Stimulated activated CD8-positive, alpha-beta memory T cell treated with anti-CD3 and anti-CD28 coated beads, Interleukin-12 subunit alpha, Interleukin-12 subunit beta, amount 100 ng/mL, for 1 hour (primary cell): ENCODE measurements around the gene ELP5.
A peak's percentile ranks its signal among the peaks of the same experiment; 100 is the strongest.
"Not testable (repeated sequence)": the region's sequence is repeated elsewhere in the genome, so short reads cannot be mapped to it uniquely, and the experiment has no call there.

ENCODE experiments used
- DNase-seq: peaks from one replicate; pipeline ENCODE4 v3.0.0-alpha.2; 2020; ENCODE audit warnings: low read depth

Gene ELP5

GRCh38 chr17:7236808-7237207, 15.2 kb upstream of the ELP5 start:
- no peak for DNase-seq

DNA sequence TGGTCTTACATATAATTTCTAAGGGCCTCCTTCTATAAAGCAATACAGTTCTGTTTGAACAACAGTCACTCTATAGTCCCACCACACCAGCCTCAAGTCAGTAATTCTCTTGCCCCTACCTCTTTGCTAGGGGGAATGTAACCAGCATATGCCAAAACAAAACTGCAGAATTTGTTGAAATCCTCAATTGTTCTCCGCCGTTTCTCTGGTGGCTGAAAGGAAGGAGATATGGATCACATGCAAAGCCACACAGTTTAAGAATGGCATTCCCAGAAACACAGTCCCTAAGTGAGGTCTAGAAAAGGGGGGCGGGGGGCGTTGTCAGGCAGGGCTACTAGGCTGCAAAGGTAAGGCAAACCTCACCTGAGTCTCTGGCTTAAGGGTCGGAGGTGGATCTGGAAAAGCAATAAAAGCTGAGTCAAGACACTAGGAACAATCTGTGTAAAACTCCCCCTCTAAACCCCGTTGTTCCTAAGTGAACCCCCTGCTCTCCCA, 14.7 kb upstream of the ELP5 start:
- no peak for DNase-seq

- peak; percentile 76 for DNase-seq
Observed at GRCh38 chr17:7237761-7238419, 14.1 kb upstream of the ELP5 start.

DNA sequence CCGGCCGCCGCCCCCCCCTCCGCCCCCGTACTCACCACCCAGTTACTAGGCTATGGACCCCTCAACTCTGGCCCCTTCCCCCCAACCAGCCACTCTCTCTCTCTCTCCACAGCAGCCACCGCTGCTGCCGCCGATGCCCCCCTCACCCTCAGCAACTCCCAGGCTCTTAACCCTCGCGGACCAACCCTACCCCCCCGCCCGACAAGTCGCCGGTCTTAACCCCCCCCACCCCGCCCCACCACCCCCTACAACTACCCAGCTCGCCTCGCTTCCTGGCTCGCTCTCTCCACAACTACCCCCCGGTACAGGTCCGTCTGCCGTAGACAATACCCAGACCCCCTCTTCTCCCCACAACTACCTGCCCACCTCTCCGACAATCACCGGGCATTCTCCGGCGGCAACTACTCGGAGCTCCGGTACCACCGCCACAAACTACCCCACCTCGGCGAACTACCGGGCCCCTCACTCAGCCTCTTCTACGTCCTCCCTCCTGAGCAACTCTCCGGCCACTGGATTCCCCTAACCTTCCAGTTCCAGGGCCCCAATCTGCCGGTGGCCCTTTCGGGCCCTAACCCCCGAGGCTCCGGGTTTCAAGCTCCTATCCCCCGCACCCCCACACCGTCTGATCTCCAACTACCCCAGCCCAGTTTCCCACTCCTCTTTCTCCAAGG, 13.5 kb upstream of the ELP5 start:
- DNase-seq: no peak

DNA sequence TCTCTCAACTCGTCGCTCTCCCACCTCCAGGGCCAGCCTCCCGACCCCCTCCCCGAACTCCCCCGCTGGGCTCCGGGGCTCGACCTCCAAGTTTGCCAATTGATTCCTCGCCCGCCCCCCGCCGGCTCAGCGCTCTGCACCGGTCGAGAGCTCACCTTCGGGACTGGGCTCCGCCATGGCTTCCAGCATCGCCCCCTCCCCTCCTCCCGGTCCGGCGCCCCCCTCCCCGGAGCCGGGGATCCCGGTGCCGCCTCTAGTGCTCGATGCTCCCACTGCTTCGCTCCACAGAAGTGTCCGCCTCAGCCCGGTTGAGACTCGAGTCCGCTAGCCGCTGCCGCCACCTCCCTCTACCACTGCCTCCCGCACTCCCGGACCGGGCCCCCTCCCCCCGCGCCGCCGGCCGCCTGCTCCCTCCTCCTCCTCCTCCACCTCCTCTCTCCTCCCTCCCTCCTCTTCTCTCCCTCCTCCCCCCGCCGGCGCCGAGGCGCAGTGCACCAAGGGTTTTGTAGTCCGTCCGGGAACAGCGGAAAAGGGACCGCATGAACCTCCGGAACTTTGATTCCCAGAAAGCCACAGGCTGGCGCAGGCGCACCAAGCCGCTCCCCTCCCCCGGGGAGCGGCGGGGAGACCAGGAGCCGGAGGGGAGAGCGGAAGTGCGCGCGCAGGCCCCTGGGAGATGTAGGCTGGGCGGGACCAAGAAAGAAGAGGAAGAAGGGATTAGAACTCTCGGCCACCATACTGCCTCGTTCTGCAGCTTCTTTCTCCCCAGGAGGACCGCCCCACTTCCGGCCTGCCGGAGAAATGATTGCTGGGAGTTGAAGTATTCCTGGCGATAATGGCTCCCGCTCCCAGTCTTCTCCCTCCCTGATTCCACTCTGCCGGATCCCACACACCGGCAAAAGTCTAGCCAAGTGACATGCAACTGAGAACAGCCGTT, 12.7 kb upstream of the ELP5 start, which contains the start of gene PHF23:
PHF23 (minus strand) TSS at position 367 of the 937 bp plus-strand sequence; CDS start at position 189, 178 bp downstream.
- DNase-seq: peak; percentile 95

DNA sequence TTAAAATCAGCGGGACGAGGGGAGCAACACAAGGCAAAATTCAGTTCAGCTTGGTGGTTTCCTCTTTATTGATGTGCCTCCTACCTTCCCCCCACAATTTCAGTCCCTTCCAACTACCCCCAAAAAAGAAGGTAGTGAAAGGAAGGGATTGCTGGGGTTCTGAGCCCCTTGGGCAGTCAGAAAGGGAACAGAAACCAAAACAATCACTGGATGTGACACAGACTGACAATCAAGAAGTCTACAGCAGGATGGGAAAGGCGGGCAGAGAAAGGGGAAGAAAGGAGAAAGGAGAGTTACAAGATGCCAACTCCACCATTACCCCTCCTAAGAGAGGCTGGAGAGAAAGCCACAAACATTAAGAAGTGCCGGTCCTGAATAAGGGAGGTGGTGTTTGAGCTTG, 11.6 kb upstream of the ELP5 start:
- no peak for DNase-seq

DNA sequence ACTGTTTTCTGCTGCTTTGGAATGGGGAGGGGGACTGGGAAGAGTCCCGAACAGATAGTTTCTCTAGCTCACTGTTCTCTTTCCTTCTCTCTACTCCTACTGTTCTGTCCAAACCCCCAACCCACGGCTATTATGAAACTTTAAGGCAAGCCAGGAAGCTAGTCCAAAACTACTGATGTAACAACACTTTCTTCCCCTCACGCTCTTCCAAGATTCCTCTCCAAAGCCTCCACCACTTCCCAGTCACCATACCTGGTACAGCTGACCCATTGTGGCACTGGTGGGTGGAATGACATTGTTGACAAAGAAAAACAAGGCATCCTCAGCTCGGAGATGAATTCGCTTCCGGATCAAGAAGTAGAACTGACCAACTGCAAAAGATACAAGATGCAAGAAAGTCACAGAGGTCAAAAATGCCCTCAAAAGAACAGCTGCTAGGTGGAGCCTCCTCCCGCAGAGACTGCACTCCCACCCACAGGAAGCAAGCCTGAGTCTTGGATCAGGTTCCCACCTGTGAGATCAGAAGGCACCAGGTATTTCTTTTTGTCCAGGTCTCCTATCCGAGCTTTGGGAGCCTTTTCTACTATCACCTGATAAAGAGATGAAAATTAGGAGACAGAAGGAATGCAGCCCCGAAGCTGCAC, 10.8 kb upstream of the ELP5 start:
- DNase-seq: no peak

- peak; percentile 91 for DNase-seq
Observed at GRCh38 chr17:7241783-7242716, 10.0 kb upstream of the ELP5 start, which contains the start of gene GABARAP. GABARAP (minus strand) TSS chr17:7242449; CDS start chr17:7242330, 119 bp downstream.

DNA sequence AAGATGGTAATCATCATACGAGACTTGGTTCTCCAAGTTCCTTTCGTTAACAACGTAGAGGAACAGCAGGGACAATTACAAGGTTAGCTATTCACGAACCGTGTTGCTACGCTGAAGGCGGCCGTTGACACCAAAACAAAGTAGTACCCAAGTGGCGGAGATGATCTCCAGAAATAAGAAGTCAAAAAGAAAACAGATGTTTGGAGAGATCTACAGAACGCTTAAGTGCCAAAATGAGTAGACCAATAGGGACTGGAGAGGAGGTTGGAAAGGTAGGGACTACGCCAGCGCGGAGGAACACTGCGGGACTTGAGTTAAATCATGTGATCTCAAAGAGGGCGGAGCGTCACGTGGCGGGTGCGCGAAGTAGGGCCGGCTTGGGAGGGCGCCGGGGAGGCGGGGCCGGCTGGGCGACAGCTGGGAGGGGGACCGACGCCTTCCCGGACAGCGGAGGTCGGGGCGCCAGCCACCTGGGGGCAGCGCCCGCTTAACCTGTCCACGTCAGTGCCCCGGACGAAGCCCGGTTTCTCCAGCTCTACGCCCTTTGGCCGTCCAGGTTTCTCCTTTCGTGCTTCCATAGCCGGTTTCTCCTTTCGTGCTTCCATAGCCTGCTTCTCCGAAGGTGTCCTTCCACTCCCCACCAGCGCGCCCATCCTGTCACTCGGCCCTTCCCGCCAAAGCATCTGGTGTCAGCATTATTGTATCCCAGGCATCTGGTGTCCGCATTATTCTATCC, 9.1 kb upstream of the ELP5 start:
- peak; percentile 92 for DNase-seq

DNA sequence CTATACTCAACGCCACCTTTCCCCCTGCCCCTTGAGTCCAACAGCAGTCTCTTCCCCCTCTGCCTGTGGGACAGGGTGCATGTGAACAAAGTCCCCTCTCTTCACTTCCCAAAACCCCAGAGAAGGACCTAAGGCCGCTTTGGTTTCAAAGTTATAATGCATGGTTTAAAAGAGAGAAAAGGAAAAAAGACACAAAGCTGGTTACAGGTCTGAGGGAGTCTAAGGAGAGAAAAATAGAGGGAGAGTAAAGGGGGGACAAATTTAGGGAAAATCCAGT, 8.6 kb upstream of the ELP5 start:
- no peak for DNase-seq

GRCh38 chr17:7243838-7244237, 8.2 kb upstream of the ELP5 start:
- not testable (repeated sequence) for DNase-seq

GRCh38 chr17:7246779-7247178, 5.2 kb upstream of the ELP5 start:
- no peak for DNase-seq

DNA sequence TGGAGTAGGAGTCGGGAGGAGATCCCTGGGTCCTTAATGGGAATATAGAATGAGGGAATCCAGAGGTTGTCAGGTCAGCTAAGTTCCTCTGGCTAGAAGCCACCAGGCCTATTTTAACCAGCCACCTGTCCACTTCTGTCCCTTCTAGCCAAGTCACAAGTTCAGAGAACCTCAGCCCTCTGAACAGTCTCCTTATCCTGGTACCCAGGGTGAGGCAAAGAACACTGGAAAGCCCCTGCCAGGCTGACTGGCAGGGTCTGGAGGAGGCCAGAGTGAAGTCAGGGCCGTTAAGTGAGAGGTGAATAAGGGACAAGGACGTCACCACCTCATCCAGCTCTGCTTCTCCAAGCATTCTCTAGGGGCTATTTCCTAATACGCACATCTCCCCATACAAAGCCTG, 3.2 kb upstream of the ELP5 start:
- DNase-seq: no peak

GRCh38 chr17:7249214-7249613, 2.8 kb upstream of the ELP5 start:
- DNase-seq: no peak

- DNase-seq: no peak
Observed at GRCh38 chr17:7249830-7250229, 2.2 kb upstream of the ELP5 start.

DNA sequence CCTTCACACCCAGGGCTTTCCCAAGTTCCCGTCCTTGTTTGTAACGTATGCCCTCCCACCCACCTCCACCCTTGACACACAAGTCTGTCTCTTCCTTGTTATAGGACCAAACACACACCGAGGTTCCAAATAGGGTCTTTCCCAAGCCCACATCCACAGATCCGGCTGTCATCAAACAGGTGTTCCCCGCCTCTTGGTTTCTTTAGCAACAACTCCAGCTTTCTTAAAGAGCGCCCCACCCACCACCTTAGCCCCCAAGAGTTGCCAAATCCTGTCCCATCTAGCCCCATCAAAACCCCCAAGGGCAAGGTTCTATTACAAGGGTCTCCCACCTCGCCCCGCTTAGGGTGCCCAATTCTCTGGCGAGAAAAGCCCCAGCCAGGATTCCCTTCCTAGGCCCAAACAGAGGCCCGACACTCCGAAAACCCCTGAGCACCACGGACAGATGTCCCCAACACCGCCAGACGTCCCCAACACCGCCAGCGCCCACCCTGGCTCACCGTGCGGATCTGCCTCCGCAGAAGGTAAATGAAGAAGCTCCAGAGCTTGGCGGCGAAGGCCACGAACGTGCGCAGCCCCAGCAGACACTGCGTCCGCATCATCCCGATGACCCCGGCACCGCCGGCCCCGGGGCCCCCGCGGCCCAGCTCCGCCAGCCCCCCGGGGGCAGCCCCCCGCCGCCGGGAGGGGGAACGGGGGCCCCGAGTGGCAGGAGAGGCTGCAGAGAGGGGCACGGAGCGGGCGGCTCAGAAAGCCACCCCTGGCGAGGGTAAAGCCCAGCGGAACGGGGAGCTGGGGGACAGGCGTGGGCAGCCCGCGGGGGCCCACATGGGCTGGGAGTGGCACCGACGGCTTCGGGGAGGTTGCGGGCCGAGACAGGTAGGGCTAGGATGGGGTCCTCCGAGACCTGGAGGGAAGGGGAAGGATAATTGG, 1.1 kb upstream of the ELP5 start:
- DNase-seq: no peak

GRCh38 chr17:7251661-7252175, 297 bp upstream of the ELP5 start, which contains the start of gene CTDNEP1:
CTDNEP1 (minus strand) TSS chr17:7251734; CDS start chr17:7251296, 438 bp downstream.
- peak; percentile 100 for DNase-seq

DNA sequence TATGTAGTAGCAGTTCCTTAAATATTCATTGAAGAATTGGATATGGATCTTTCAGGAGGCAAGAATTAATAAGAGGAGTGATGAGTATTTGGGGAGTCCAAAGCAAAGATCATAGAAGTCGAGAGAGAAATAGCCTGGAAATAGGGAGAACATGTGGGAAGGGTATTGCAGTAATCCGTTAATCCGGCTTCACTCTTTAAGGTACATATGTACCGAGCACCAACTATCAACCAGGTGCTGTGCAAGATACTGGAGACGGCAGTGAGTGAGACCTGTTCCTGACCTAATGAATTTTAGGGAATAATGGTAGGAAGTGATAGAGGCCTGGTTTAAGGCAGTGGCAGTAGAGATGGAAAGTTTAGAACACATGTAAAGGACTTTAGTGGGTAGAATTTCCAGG, 1.1 kb downstream of the ELP5 start:
- DNase-seq: no peak

GRCh38 chr17:7254511-7254910, 2.5 kb downstream of the ELP5 start:
- DNase-seq: no peak
